ENCODE results near the gene ACP6.
"Not testable (repeated sequence)": the region's sequence is repeated elsewhere in the genome, so short reads cannot be mapped to it uniquely, and the experiment has no call there.

GRCh38 chr1:147680608-147681235, 10.4 kb upstream of the ACP6 start:
- TF ChIP-seq CTCF, POLR2A (IDR thresholded peaks at IDR 0.05): not testable (repeated sequence)
